Heart right ventricle (tissue), 16 donors: ENCODE data around the gene SYT11. TPM values are rescaled to one million over a fixed set of nuclear protein-coding genes. Genes with fewer than 3 reads are reported as not detected.

Source experiments
- ATAC-seq, 8 donors: fragments of 200-7000 bp; cut with Tn5 transposase; one replicate each; pipeline ENCODE4 v1.9.1; 2020; ENCODE audit warnings: mild to moderate bottlenecking in 8 of 8, moderate library complexity in 8 of 8, moderate number of reproducible peaks in 1 of 8
- DNase-seq, 2 donors: peaks; one replicate each; pipeline ENCODE4 v3.0.0-alpha.2; 2020
- H3K27ac ChIP-seq, 10 donors: fragments of 200-600 bp; sonication (generic) in 2 of 10; one replicate each; pipeline versions ENCODE4 v1.5.0 to v1.8.0; 2020 to 2022; ENCODE audit warnings: mild to moderate bottlenecking in 3 of 10
- H3K27me3 ChIP-seq, 7 donors: fragments of 200-600 bp; one replicate each; pipeline ENCODE4 v1.8.0; 2021 to 2022; ENCODE audit warnings: mild to moderate bottlenecking in 2 of 7
- H3K36me3 ChIP-seq, 9 donors: fragments of 200-600 bp; sonication (generic) in 1 of 9; one replicate each; pipeline versions ENCODE4 v1.5.0 to v1.8.0; 2020 to 2022; ENCODE audit warnings: mild to moderate bottlenecking in 2 of 9
- H3K4me1 ChIP-seq, 9 donors: fragments of 200-600 bp; sonication (generic) in 1 of 9; one replicate each; pipeline versions ENCODE4 v1.5.0 to v1.8.0; 2020 to 2022; ENCODE audit warnings: mild to moderate bottlenecking in 4 of 9
- H3K4me3 ChIP-seq, 10 donors: fragments of 200-600 bp; sonication (generic) in 2 of 10; one replicate each; pipeline versions ENCODE4 v1.5.0 to v1.8.0; 2020 to 2022; ENCODE audit warnings: mild to moderate bottlenecking in 7 of 10, moderate library complexity in 2 of 10
- H3K9me3 ChIP-seq, 11 donors: fragments of 200-600 bp in 10 of 11; sonication (generic) in 2 of 11; one replicate each; pipeline versions ENCODE4 v1.5.0 to v1.8.0; 2013 to 2022; ENCODE audit warnings: mild to moderate bottlenecking in 2 of 11, control low read depth in 1 of 11, moderate library complexity in 1 of 11
- WGBS, 2 donors: extraction: QIAGEN DNeasy Blood & Tissue Kit; methylation state at CpG; one replicate each; pipeline ENCODE4 v1.1.7; 2013; ENCODE audit warnings: inconsistent platforms in 1 of 2; 5-methylcytosine and 5-hydroxymethylcytosine counted together
- intact Hi-C, 10 donors: fragments of 100-400 bp; cut with DNase I; formaldehyde crosslinking; loops; one replicate each; pipeline versions ENCODE4 v1.11.1 to v1.14.2; 2022
- polyA plus RNA-seq, 2 donors: library from polyadenylated mRNA; stranded (reverse); fragments of 200-250 nt; gene quantifications; one replicate each; pipeline ENCODE4 v1.2.3, GENCODE V29; 2013
- total RNA-seq, 10 donors: library from RNA; stranded (reverse); fragmentation: NEBNext Ultra II Directional in 3 of 10; extraction: Animal tissue kit (Norgen Biotek cat#: 25700) in 3 of 10; gene quantifications; one replicate each; pipeline versions ENCODE4 v1.2.1 to v1.2.4, GENCODE V29; 2021 to 2023
- TF ChIP-seq, protein P1 (sequence below), 9 donors: fragments of 200-600 bp; sonication (generic) in 2 of 9; IDR thresholded peaks; one replicate each; pipeline versions ENCODE4 v1.5.0 to v1.8.0; 2021 to 2022; ENCODE audit warnings: antibody characterized with exemption in 9 of 9, mild to moderate bottlenecking in 5 of 9, moderate library complexity in 1 of 9
- donor health status: Arrhythmogenic right ventricular cardiomyopathy.
- donor health status: ischemic (EF 13 %, LVEDD 7.1; RV severe dilation, severe dysfunction).
- donor health status: healthy with polysubstance abuse.
- donor health status: DM: no; HTN: yes; CAD: no.
- donor health status: DM: no; HTN: no; CAD: no.
- donor health status: ischemic (EF 25% LVEDD 6.9; RV normal size, moderate dysfunction).
- donor health status: ischemic (EF 25% LVEDD 5.7; RV mildly dilated, moderate dysfunction).
- donor health status: healthy.
- donor health status: DM: yes; HTN: yes; CAD: no.
- donor health status: Ischemic cardiomyopathy.
- donor health status: ischemic (EF 35%, LVEDD 5.7; RV mildly dilated, moderate dysfunction).
- donor health status: nonischemic (EF 11% LVEDD 7.7; RV severe dilation, severe dysfunction).
- donor health status: DM: yes; HTN: yes; CAD: no.
- donor health status: PGD.
- donor health status: ischemic (EF 29% LVEDD 5.4; RV normal size, mild dysfunction).
- donor health status: nonischemic (EF 23%, LVEDD 6.1; RV moderate dilation, normal function).

The SYT11 gene
- total and polyA plus RNA-seq, 12 donors: 1.8 to 19.4 (median 12.1) TPM

DNA sequence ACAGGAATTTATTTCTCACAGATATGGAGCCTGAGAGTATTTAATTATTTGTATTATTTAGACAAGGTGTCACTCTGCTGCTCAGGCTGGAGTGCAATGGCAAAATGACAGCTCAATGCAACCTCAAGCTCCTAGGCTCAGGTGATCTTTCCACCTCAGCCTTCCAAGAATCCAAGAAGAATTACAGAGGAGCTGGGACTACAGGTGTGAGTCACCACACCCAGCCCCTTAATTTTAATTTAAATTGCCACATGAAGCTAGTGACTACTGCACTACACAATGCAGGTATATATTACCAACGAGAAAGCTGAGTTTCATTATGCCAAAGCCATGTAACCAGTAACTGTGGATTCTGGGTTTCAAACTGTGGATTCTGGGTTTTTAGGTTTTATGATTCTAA lies 72.7 kb downstream of the SYT11 start:
- TF ChIP-seq, protein P1, sequence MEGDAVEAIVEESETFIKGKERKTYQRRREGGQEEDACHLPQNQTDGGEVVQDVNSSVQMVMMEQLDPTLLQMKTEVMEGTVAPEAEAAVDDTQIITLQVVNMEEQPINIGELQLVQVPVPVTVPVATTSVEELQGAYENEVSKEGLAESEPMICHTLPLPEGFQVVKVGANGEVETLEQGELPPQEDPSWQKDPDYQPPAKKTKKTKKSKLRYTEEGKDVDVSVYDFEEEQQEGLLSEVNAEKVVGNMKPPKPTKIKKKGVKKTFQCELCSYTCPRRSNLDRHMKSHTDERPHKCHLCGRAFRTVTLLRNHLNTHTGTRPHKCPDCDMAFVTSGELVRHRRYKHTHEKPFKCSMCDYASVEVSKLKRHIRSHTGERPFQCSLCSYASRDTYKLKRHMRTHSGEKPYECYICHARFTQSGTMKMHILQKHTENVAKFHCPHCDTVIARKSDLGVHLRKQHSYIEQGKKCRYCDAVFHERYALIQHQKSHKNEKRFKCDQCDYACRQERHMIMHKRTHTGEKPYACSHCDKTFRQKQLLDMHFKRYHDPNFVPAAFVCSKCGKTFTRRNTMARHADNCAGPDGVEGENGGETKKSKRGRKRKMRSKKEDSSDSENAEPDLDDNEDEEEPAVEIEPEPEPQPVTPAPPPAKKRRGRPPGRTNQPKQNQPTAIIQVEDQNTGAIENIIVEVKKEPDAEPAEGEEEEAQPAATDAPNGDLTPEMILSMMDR (IDR thresholded peaks at IDR 0.05): no peak
- Histone ChIP-seq H3K4me3 (peak overlapping the region in 3 of 10 donors; percentile 4 to 98 (median 23)), H3K27me3 (no peaks in the 10 kb centered on the region), H3K4me1 (peaks cover 23 to 49% (median 45%) of the 10 kb centered on the region in 9 donors), H3K27ac (no peak overlapping the region), H3K36me3 (peaks cover 0 to 67% (median 41%) of the 10 kb centered on the region in 9 donors), H3K9me3 (no peaks in the 10 kb centered on the region)
- ATAC-seq: no peak
- DNase-seq: no peak
- 58 to 62% methylated on average over 1 of the region's 1 CpG for whole genome bisulfite sequencing, 2 donors
- intact Hi-C loops: loop anchor here in 1 of 10 donors (10.0 kb wide), 1 partner anchor 123 kb away; the partner anchor contains the start of genes LAMTOR2 and UBQLN4

DNA sequence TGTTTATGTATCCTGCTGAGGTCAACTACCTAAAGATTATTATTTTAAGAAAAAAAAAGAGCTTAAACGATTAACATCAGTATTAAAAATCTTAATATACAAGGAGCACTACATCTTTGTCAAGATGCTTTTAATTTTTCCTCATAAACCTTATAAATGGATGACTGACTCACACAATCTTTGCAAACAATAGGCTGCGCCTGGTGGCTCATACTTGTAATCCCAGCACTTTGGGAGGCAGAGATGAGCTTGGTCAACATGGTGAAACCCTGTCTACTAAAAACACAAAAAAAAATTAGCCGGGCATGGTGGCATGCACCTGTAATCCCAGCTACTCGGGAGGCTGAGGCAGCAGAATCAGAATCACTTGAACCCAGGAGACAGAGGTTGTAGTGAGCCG lies 73.1 kb downstream of the SYT11 start:
- H3K4me1 ChIP-seq: peaks cover 23 to 49% (median 45%) of the 10 kb centered on the region in 9 donors
- DNase-seq (no peak), ATAC-seq (no peak)
- peak overlapping the region in 7 of 10 donors; percentile 4 to 98 (median 77) for H3K4me3 ChIP-seq
- peaks cover 0 to 63% (median 37%) of the 10 kb centered on the region in 9 donors for H3K36me3 ChIP-seq
- H3K9me3 ChIP-seq: no peaks in the 10 kb centered on the region
- 80% methylated on average over 5 of the region's 5 CpGs for WGBS, 2 donors
- TF ChIP-seq, protein P1 (IDR thresholded peaks at IDR 0.05): no peak
- H3K27me3 ChIP-seq: no peaks in the 10 kb centered on the region
- intact Hi-C loops: loop anchor here in 1 of 10 donors (10.0 kb wide), 1 partner anchor 122 kb away; the partner anchor contains the start of genes LAMTOR2 and UBQLN4
- H3K27ac ChIP-seq: no peak overlapping the region

DNA sequence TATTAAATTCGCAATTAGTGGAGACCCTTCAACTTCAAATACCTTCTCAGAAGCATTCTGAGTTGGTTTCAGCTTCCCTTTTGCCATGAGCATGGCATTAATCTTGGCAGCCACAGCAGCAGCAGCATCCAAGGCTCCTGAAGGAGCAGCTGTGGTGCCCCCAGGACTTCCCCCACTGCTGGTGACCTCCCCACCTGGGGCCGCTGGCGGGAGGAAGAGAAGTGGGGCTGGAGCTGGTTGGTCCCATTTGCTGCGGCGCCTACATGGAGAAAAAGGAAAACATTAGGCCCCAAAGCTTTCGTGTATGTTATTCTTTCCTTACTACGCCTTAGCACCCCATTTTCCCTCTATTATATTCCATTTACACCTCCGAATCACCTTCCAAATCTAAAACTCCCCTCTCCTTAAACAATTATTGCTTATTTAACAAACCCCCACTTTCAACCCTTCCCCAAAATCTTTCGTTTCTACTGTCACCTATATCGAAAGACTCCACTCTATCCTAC lies 74.3 kb downstream of the SYT11 start:
- H3K27ac ChIP-seq: peak overlapping the region; percentile 81 to 97 (median 92)
- ATAC-seq (peak in 1 of 8 donors; percentile 21), DNase-seq (no peak)
- WGBS, 2 donors: 4 to 13% methylated on average over 9 to 10 of the region's 10 CpGs
- no peaks in the 10 kb centered on the region for H3K27me3 ChIP-seq
- no peaks in the 10 kb centered on the region for H3K9me3 ChIP-seq
- intact Hi-C loops: loop anchor here in 2 of 10 donors (2.0 to 10.0 kb wide), 2 partner anchors 55 to 121 kb away; partner anchors contain the start of genes LAMTOR2 (in 1 of the 2) and UBQLN4 (in 1 of the 2)
- peaks cover 28 to 59% (median 50%) of the 10 kb centered on the region in 9 donors for H3K4me1 ChIP-seq
- peak overlapping the region; percentile 51 to 98 (median 78) for H3K4me3 ChIP-seq
- TF ChIP-seq, protein P1 (IDR thresholded peaks at IDR 0.05): no peak
- H3K36me3 ChIP-seq: peaks cover 0 to 51% (median 27%) of the 10 kb centered on the region in 9 donors

DNA sequence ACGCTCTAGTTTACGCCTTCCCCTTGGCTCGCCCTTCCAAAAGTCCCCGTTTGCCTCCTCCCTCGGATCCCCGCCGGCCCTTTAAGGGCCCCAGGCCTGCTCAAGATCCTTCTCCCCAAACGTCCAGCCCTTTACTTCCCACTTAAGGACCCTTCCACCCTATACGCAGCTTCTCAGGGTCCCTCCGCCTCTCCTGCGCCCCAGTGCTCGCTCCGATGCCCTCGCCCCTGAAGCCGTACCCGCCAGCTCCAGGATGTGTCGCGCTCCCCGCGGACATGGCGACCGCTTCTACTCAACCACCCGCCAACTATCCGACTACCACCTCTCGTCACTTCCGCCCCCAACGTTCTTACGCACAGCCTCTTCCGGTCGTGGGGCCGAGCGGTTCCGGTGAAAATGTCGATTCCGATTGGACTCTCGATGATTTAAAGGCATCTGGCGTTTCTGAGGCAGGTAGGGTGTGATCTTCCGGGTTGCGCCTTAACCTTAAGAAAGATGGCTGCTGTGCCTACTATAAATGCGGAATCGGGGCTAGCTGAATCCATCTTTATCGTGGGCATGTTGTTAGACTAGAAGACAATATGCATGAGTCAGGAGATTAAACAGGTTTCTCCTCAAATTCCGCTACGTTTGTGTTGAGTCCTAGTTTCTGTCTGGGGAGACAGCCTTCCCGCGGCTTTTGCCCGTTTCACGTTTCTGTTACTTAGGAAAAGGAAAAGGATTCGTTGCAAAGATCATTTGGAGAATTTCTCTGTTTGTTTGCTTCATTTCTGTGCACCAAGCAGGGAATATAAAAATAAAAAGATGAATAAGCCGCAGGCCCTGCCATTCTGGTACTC lies 74.9 kb downstream of the SYT11 start, which contains the start of gene KHDC4:
Gene KHDC4, minus strand, starts transcription at position 317 of the 839 bp plus-strand sequence. Its CDS starts 40 bp downstream, at position 277.
- Histone ChIP-seq H3K4me3 (peak within 1 kb of the TSS; percentile 53 to 98 (median 78)), H3K27ac (peak within 1 kb of the TSS; percentile 81 to 97 (median 92)), H3K4me1 (peaks cover 29 to 66% (median 57%) of the 10 kb centered on the region in 9 donors), H3K27me3 (no peaks in the 10 kb centered on the region), H3K9me3 (no peaks in the 10 kb centered on the region), H3K36me3 (peaks cover 0 to 44% (median 21%) of the 10 kb centered on the region in 9 donors)
- intact Hi-C loops: loop anchor here in 2 of 10 donors (2.0 to 10.0 kb wide), 2 partner anchors 54 to 120 kb away; partner anchors contain the start of genes LAMTOR2 (in 1 of the 2) and UBQLN4 (in 1 of the 2)
- WGBS, 2 donors: 1% methylated on average over 50 of the region's 50 CpGs
- DNase-seq: peak; percentile 92 to 97
- ATAC-seq: peak; percentile 96 to 99 (median 98)
- TF ChIP-seq, protein P1 (IDR thresholded peaks at IDR 0.05): peak in 4 of 9 donors; percentile 26 to 45 (median 36)
